Neural progenitor cell (in vitro differentiated cells): ENCODE data around the gene MED13L.

Experiments used
- CTCF ChIP-seq: fragments of 200-600 bp; sonication (generic); IDR thresholded peaks from 2 replicates; pipeline ENCODE4 v1.5.1; 2017; ENCODE audit warnings: antibody characterized with exemption, mild to moderate bottlenecking
- EZH2 ChIP-seq: fragments of 200-600 bp; sonication (generic); IDR thresholded peaks from 2 replicates; pipeline ENCODE4 v1.6.1; 2017; ENCODE audit warnings: antibody characterized with exemption, mild to moderate bottlenecking, moderate library complexity
- EZH2phosphoT487 ChIP-seq: fragments of 200-600 bp; sonication (generic); IDR thresholded peaks from 2 replicates; pipeline ENCODE4 v1.6.1; 2017; ENCODE audit warnings: antibody characterized with exemption

DNA sequence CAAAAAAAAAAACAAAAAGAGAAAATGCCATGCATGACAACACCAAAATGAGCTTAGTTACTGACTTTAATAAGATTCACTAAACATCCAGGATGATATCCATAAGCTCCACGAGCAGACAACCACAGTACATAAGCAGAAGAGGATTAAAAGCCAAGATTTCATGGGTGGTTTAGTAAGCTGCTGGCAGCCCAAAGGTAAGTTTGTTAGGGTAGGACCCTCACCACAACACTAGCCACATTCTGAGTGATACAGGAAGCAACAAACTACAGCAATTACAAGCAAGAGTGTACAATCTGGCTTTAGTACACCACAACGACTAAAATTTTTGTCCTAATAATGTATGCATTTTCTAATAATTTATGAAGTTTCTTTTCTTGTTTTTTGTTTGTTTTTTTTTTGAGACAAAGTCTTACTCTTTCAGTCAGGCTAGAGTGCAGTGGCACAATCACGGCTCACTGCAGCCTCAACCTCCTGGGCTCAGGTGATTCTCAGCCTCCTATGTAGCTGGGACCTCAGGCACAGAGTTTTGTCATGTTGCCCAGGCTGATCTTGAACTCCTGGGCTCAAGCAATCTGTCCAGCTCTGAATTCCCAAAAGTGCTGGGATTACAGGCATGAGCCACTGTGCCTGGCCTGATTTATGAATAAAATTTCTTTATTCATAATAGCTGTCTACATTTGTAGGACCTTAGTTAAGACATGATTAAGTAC, 221.4 kb downstream of the MED13L start:
- no peak for TF ChIP-seq CTCF
- TF ChIP-seq EZH2phosphoT487 = no peak
- no peak for TF ChIP-seq EZH2
